ENCODE results near the gene DCK. TPM values are rescaled to one million over a fixed set of nuclear protein-coding genes. Genes with fewer than 3 reads are reported as not detected.

The DCK gene
- total RNA-seq, 2 experiments from 2014 or later, result 90.1 to 146 TPM

GRCh38 chr4:71066737-71067716 lies 73.6 kb downstream of the DCK start:
- ChIA-PET CTCF (ENCODE audit: unreplicated experiment) (no interaction called here), POLR2A (interaction anchor here (0.6 to 1.1 kb wide), 4 partner anchors 17 to 956 kb away, joined by 3 to 5 read pairs (median 4); no protein-coding TSS in a partner anchor)
- Histone ChIP-seq H3K36me3 (ENCODE audit: insufficient read depth, low read length) (no peaks in the 10 kb centered on the region), H2AFZ (ENCODE audit: low read length) (no peak overlapping the region), H3K9me2 (ENCODE audit: insufficient read depth, low read length) (no peaks in the 10 kb centered on the region), H3K9me3 (ENCODE audit: low read length) (no peaks in the 10 kb centered on the region), H3K79me2 (ENCODE audit: insufficient read depth, low read depth, low read length) (no peaks in the 10 kb centered on the region), H3K4me3 (ENCODE audit: low read depth, low read length, poor library complexity, severe bottlenecking) (no peak overlapping the region), H3K4me1 (ENCODE audit: insufficient read depth, low read length, poor library complexity, severe bottlenecking) (no peaks in the 10 kb centered on the region), H3K4me2 (ENCODE audit: low read length) (no peak overlapping the region), H4K20me1 (ENCODE audit: insufficient read depth, low read length) (no peaks in the 10 kb centered on the region; the same call in 1 of the 2 replicates), H3K27ac (ENCODE audit: low read depth, low read length, poor library complexity, severe bottlenecking) (no peak overlapping the region)
- intact Hi-C loops (cut with micrococcal nuclease; ENCODE audit: unreplicated experiment), result no loop called here
- no peak for DNase-seq (ENCODE audit: low spot score)
- TF ChIP-seq CTCF (conservative IDR thresholded peaks at IDR 0.05; ENCODE audit: low read length), result no peak
- no peak for TF ChIP-seq EZH2phosphoT487 (IDR thresholded peaks at IDR 0.05; ENCODE audit: borderline replicate concordance, low read depth, low read length)
- BruUV-seq (replicated peaks), result no TSS peak

- POLR2A ChIA-PET, result interaction anchor here (0.6 kb wide), 1 partner anchor 224 kb away, joined by 4 read pairs; no protein-coding TSS in a partner anchor
- Histone ChIP-seq H4K20me1 (ENCODE audit: insufficient read depth, low read length) (no peaks in the 10 kb centered on the region; the same call in 1 of the 2 replicates), H3K4me1 (ENCODE audit: insufficient read depth, low read length, poor library complexity, severe bottlenecking) (no peaks in the 10 kb centered on the region), H3K36me3 (ENCODE audit: insufficient read depth, low read length) (no peaks in the 10 kb centered on the region), H3K4me2 (ENCODE audit: low read length) (no peak overlapping the region), H3K9me2 (ENCODE audit: insufficient read depth, low read length) (no peaks in the 10 kb centered on the region), H3K27ac (ENCODE audit: low read depth, low read length, poor library complexity, severe bottlenecking) (no peak overlapping the region), H3K9me3 (ENCODE audit: low read length) (no peaks in the 10 kb centered on the region), H3K4me3 (ENCODE audit: low read depth, low read length, poor library complexity, severe bottlenecking) (no peak overlapping the region), H2AFZ (ENCODE audit: low read length) (no peak overlapping the region), H3K79me2 (ENCODE audit: insufficient read depth, low read depth, low read length) (no peaks in the 10 kb centered on the region)
- DNase-seq (ENCODE audit: low spot score), result no peak
- intact Hi-C loops (cut with micrococcal nuclease; ENCODE audit: unreplicated experiment), result no loop called here
- no TSS peak for BruUV-seq (replicated peaks)
- TF ChIP-seq CTCF (conservative IDR thresholded peaks at IDR 0.05; ENCODE audit: low read length) (no peak), EZH2phosphoT487 (IDR thresholded peaks at IDR 0.05; ENCODE audit: borderline replicate concordance, low read depth, low read length) (no peak)
- CTCF ChIA-PET (ENCODE audit: unreplicated experiment), result no interaction called here
Measured at GRCh38 chr4:71069063-71069462, 75.6 kb downstream of the DCK start.

GRCh38 chr4:71070015-71070414 lies 76.6 kb downstream of the DCK start:
- Histone ChIP-seq H3K4me2 (ENCODE audit: low read length) (no peak overlapping the region), H2AFZ (ENCODE audit: low read length) (no peak overlapping the region), H3K9me2 (ENCODE audit: insufficient read depth, low read length) (no peaks in the 10 kb centered on the region), H3K4me1 (ENCODE audit: insufficient read depth, low read length, poor library complexity, severe bottlenecking) (no peaks in the 10 kb centered on the region), H3K36me3 (ENCODE audit: insufficient read depth, low read length) (no peaks in the 10 kb centered on the region), H3K4me3 (ENCODE audit: low read depth, low read length, poor library complexity, severe bottlenecking) (no peak overlapping the region), H4K20me1 (ENCODE audit: insufficient read depth, low read length) (no peaks in the 10 kb centered on the region; the same call in 1 of the 2 replicates), H3K27ac (ENCODE audit: low read depth, low read length, poor library complexity, severe bottlenecking) (no peak overlapping the region), H3K9me3 (ENCODE audit: low read length) (no peaks in the 10 kb centered on the region), H3K79me2 (ENCODE audit: insufficient read depth, low read depth, low read length) (no peaks in the 10 kb centered on the region)
- intact Hi-C loops (cut with micrococcal nuclease; ENCODE audit: unreplicated experiment), result no loop called here
- CTCF ChIA-PET (ENCODE audit: unreplicated experiment), result no interaction called here
- TF ChIP-seq EZH2phosphoT487 (IDR thresholded peaks at IDR 0.05; ENCODE audit: borderline replicate concordance, low read depth, low read length), result no peak
- TF ChIP-seq CTCF (conservative IDR thresholded peaks at IDR 0.05; ENCODE audit: low read length), result no peak
- POLR2A ChIA-PET, result interaction anchor here (0.7 kb wide), 1 partner anchor 28 kb away, joined by 3 read pairs; no protein-coding TSS in a partner anchor
- no peak for DNase-seq (ENCODE audit: low spot score)
- no TSS peak for BruUV-seq (replicated peaks)
